ENCODE measurements around the gene NCKAP5. TPM values are rescaled to one million over a fixed set of nuclear protein-coding genes. Genes with fewer than 3 reads are reported as not detected.

The NCKAP5 gene
- total and polyA plus RNA-seq, 2 of the 13 experiments (the other 11 are each of a cell fraction or from before 2014, with no cell fraction given): 0.01 TPM; not detected in 1

DNA sequence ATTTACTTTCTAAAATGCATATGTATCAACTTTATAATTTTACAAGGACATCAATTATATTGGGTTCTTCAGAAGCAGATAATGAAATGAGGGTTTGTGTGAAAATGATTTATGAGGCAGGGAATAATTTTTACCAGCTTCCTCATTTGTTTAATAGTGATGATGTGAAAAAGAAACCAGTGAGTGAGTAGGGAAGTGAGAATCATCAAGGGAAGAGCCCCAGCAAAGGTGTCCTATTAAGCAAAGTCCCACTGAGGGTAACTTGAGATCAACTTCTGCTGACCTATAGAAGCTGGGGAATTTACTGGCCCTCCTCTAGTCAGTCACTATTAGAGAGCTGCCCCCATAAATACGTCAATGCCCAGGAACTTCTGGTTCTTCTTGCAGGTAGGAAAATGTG lies 631.5 kb downstream of the NCKAP5 start:
- Histone ChIP-seq H3K9me3 (ENCODE audit: low read length) (peaks cover 34% of the 10 kb centered on the region), H3K27me3 (ENCODE audit: control insufficient read depth in 1 of 2, insufficient read depth in 2 of 2, low read length in 2 of 2) (no peaks in the 10 kb centered on the region), H3K4me1 (ENCODE audit: insufficient read depth, low read length) (no peaks in the 10 kb centered on the region), H2AFZ (ENCODE audit: low read length) (no peak overlapping the region), H3K4me3 (replicated peaks in 1 of 3; ENCODE audit: insufficient read depth in 1 of 3, low read depth in 2 of 3, low read length in 3 of 3) (no peak overlapping the region), H4K20me1 (ENCODE audit: insufficient read depth, low read length) (no peaks in the 10 kb centered on the region), H3K9ac (ENCODE audit: insufficient read depth, low read depth, low read length) (no peak overlapping the region), H3K79me2 (ENCODE audit: insufficient read depth, low read length) (no peaks in the 10 kb centered on the region), H3K4me2 (ENCODE audit: low read depth, low read length) (no peak overlapping the region), H3K27ac (ENCODE audit: extremely low read length, insufficient read depth, low read length) (no peak overlapping the region), H3K36me3 (replicated peaks in 1 of 2; ENCODE audit: control insufficient read depth in 1 of 2, insufficient read depth in 2 of 2, low read length in 2 of 2) (no peaks in the 10 kb centered on the region)
- TF ChIP-seq, protein P1, sequence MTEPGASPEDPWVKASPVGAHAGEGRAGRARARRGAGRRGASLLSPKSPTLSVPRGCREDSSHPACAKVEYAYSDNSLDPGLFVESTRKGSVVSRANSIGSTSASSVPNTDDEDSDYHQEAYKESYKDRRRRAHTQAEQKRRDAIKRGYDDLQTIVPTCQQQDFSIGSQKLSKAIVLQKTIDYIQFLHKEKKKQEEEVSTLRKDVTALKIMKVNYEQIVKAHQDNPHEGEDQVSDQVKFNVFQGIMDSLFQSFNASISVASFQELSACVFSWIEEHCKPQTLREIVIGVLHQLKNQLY (CRISPR knock-in tag; IDR thresholded peaks at IDR 0.05): no peak
- TF ChIP-seq, protein P2, sequence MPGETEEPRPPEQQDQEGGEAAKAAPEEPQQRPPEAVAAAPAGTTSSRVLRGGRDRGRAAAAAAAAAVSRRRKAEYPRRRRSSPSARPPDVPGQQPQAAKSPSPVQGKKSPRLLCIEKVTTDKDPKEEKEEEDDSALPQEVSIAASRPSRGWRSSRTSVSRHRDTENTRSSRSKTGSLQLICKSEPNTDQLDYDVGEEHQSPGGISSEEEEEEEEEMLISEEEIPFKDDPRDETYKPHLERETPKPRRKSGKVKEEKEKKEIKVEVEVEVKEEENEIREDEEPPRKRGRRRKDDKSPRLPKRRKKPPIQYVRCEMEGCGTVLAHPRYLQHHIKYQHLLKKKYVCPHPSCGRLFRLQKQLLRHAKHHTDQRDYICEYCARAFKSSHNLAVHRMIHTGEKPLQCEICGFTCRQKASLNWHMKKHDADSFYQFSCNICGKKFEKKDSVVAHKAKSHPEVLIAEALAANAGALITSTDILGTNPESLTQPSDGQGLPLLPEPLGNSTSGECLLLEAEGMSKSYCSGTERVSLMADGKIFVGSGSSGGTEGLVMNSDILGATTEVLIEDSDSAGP (CRISPR knock-in tag; IDR thresholded peaks at IDR 0.05; ENCODE audit: borderline replicate concordance): no peak
- no peak for TF ChIP-seq TSC22D2 (CRISPR knock-in tag; IDR thresholded peaks at IDR 0.05; ENCODE audit: borderline replicate concordance)
- no peak for TF ChIP-seq ZNF629 (CRISPR knock-in tag; conservative IDR thresholded peaks at IDR 0.05)
- no peak for TF ChIP-seq ZNF674 (CRISPR knock-in tag; IDR thresholded peaks at IDR 0.05; ENCODE audit: low read depth)
- TF ChIP-seq GATAD1 (CRISPR knock-in tag; IDR thresholded peaks at IDR 0.05): no peak
- TF ChIP-seq ZNF615 (CRISPR knock-in tag; IDR thresholded peaks at IDR 0.05; ENCODE audit: borderline replicate concordance): no peak
- TF ChIP-seq MAFK (conservative IDR thresholded peaks at IDR 0.05 in 1 of 2, IDR thresholded peaks at IDR 0.05 in 1 of 2; ENCODE audit: low read length in 2 of 2): no peak
- in situ Hi-C loops (cut with HindIII; ENCODE audit: extremely low pct_ligation_motif_present, low pct_unique_long_range_greater_than_20kb) (no loop called here), intact Hi-C loops (cut with micrococcal nuclease; ENCODE audit: unreplicated experiment) (no loop called here)
- 6% methylated on average over 1 of the region's 1 CpG for WGBS (ENCODE audit: low lambda C conversion rate)
- ChIA-PET POLR2A (no interaction called here), CTCF (ENCODE audit: low intra/inter-chr PET ratio, low total read pairs) (no interaction called here)
- ATAC-seq: no peak
- no peak for DNase-seq (ENCODE audit: low spot score)
- FAIRE-seq: no peak
- BruUV-seq (replicated peaks): no TSS peak

All from HepG2 (cell line).